ENCODE measurements around the gene TEX13D.
"Not testable (repeated sequence)": the region's sequence is repeated elsewhere in the genome, so short reads cannot be mapped to it uniquely, and the experiment has no call there.

Gene TEX13D

GRCh38 chrX:124332481-124333424 lies at the start of gene TEX13D:
TEX13D (plus strand) TSS chrX:124332660; CDS start chrX:124332918, 258 bp downstream.
- no peak within 1 kb of the TSS for H3K4me3 Mint-ChIP-seq
- no peaks in the 10 kb centered on the region for H3K9me3 Mint-ChIP-seq
- H3K27me3 Mint-ChIP-seq: no peaks in the 10 kb centered on the region
- no peaks in the 10 kb centered on the region for H3K36me3 Mint-ChIP-seq (ENCODE audit: low read depth)
- peaks cover 38% of the 10 kb centered on the region for H3K4me1 Mint-ChIP-seq (ENCODE audit: low read depth)
- H3K27ac Mint-ChIP-seq: no peak within 1 kb of the TSS

- no peaks in the 10 kb centered on the region for H3K9me3 Mint-ChIP-seq
- no peak overlapping the region for H3K4me3 Mint-ChIP-seq
- H3K27me3 Mint-ChIP-seq: no peaks in the 10 kb centered on the region
- H3K27ac Mint-ChIP-seq: no peak overlapping the region
- peaks cover 2% of the 10 kb centered on the region for H3K36me3 Mint-ChIP-seq (ENCODE audit: low read depth)
- peaks cover 6% of the 10 kb centered on the region for H3K4me1 Mint-ChIP-seq (ENCODE audit: low read depth)
Measured at GRCh38 chrX:124289443-124289842, 43.0 kb upstream of the TEX13D start.

GRCh38 chrX:124293810-124294209 lies 38.6 kb upstream of the TEX13D start:
- H3K27ac Mint-ChIP-seq: no peak overlapping the region
- H3K4me1 Mint-ChIP-seq (ENCODE audit: low read depth): peaks cover 21% of the 10 kb centered on the region
- no peaks in the 10 kb centered on the region for H3K27me3 Mint-ChIP-seq
- H3K9me3 Mint-ChIP-seq: no peaks in the 10 kb centered on the region
- no peak overlapping the region for H3K4me3 Mint-ChIP-seq
- peaks cover 6% of the 10 kb centered on the region for H3K36me3 Mint-ChIP-seq (ENCODE audit: low read depth)

GRCh38 chrX:124299323-124299722 lies 33.1 kb upstream of the TEX13D start:
- H3K27me3 Mint-ChIP-seq; H3K9me3 Mint-ChIP-seq; H3K36me3 Mint-ChIP-seq (ENCODE audit: low read depth); H3K4me3 Mint-ChIP-seq: not testable (repeated sequence)
- H3K4me1 Mint-ChIP-seq (ENCODE audit: low read depth): peaks cover 50% of the 10 kb centered on the region
- H3K27ac Mint-ChIP-seq: peak overlapping the region; percentile 87

GRCh38 chrX:124300405-124300804 lies 32.1 kb upstream of the TEX13D start:
- peaks cover 3% of the 10 kb centered on the region for H3K9me3 Mint-ChIP-seq
- H3K4me1 Mint-ChIP-seq (ENCODE audit: low read depth): peaks cover 40% of the 10 kb centered on the region
- H3K27ac Mint-ChIP-seq: peak overlapping the region; percentile 87
- H3K36me3 Mint-ChIP-seq (ENCODE audit: low read depth): no peaks in the 10 kb centered on the region
- peak overlapping the region; percentile 75 for H3K4me3 Mint-ChIP-seq
- no peaks in the 10 kb centered on the region for H3K27me3 Mint-ChIP-seq

- Mint-ChIP-seq H3K27ac (peak overlapping the region; percentile 75), H3K36me3 (ENCODE audit: low read depth) (peaks cover 4% of the 10 kb centered on the region), H3K4me1 (ENCODE audit: low read depth) (peaks cover 21% of the 10 kb centered on the region), H3K9me3 (peaks cover 4% of the 10 kb centered on the region), H3K4me3 (no peak overlapping the region), H3K27me3 (no peaks in the 10 kb centered on the region)
Measured at GRCh38 chrX:124307253-124307907, 25.1 kb upstream of the TEX13D start.

- H3K36me3 Mint-ChIP-seq (ENCODE audit: low read depth): no peaks in the 10 kb centered on the region
- H3K4me1 Mint-ChIP-seq (ENCODE audit: low read depth): peaks cover 17% of the 10 kb centered on the region
- no peaks in the 10 kb centered on the region for H3K9me3 Mint-ChIP-seq
- no peaks in the 10 kb centered on the region for H3K27me3 Mint-ChIP-seq
- no peak overlapping the region for H3K4me3 Mint-ChIP-seq
- no peak overlapping the region for H3K27ac Mint-ChIP-seq
Measured at GRCh38 chrX:124325732-124326131, 6.7 kb upstream of the TEX13D start.

GRCh38 chrX:124328765-124329164 lies 3.7 kb upstream of the TEX13D start:
- H3K27ac Mint-ChIP-seq: no peak overlapping the region
- H3K9me3 Mint-ChIP-seq: no peaks in the 10 kb centered on the region
- no peak overlapping the region for H3K4me3 Mint-ChIP-seq
- peaks cover 20% of the 10 kb centered on the region for H3K4me1 Mint-ChIP-seq (ENCODE audit: low read depth)
- H3K36me3 Mint-ChIP-seq (ENCODE audit: low read depth): no peaks in the 10 kb centered on the region
- no peaks in the 10 kb centered on the region for H3K27me3 Mint-ChIP-seq

GRCh38 chrX:124333862-124334261 lies 1.4 kb downstream of the TEX13D start:
- H3K27me3 Mint-ChIP-seq: no peaks in the 10 kb centered on the region
- no peak overlapping the region for H3K4me3 Mint-ChIP-seq
- no peaks in the 10 kb centered on the region for H3K9me3 Mint-ChIP-seq
- H3K27ac Mint-ChIP-seq: no peak overlapping the region
- peaks cover 34% of the 10 kb centered on the region for H3K4me1 Mint-ChIP-seq (ENCODE audit: low read depth)
- no peaks in the 10 kb centered on the region for H3K36me3 Mint-ChIP-seq (ENCODE audit: low read depth)

- not testable (repeated sequence) for H3K9me3 Mint-ChIP-seq
Measured at GRCh38 chrX:124334555-124334954, 2.1 kb downstream of the TEX13D start.

GRCh38 chrX:124335598-124335997 lies 3.1 kb downstream of the TEX13D start:
- Mint-ChIP-seq H3K9me3 (no peaks in the 10 kb centered on the region), H3K4me3 (no peak overlapping the region), H3K27me3 (no peaks in the 10 kb centered on the region), H3K4me1 (ENCODE audit: low read depth) (peaks cover 37% of the 10 kb centered on the region), H3K36me3 (ENCODE audit: low read depth) (no peaks in the 10 kb centered on the region), H3K27ac (peak overlapping the region; percentile 34)

More at GRCh38 chrX:124334555-124334954, 2.1 kb downstream of the TEX13D start:
- H3K36me3 Mint-ChIP-seq (ENCODE audit: low read depth); H3K27me3 Mint-ChIP-seq; H3K4me3 Mint-ChIP-seq; H3K27ac Mint-ChIP-seq: not testable (repeated sequence)
- peaks cover 33% of the 10 kb centered on the region for H3K4me1 Mint-ChIP-seq (ENCODE audit: low read depth)

GRCh38 chrX:124337916-124338315 lies 5.5 kb downstream of the TEX13D start:
- no peak overlapping the region for H3K27ac Mint-ChIP-seq
- H3K27me3 Mint-ChIP-seq: no peaks in the 10 kb centered on the region
- no peaks in the 10 kb centered on the region for H3K36me3 Mint-ChIP-seq (ENCODE audit: low read depth)
- H3K9me3 Mint-ChIP-seq: no peaks in the 10 kb centered on the region
- peaks cover 57% of the 10 kb centered on the region for H3K4me1 Mint-ChIP-seq (ENCODE audit: low read depth)
- H3K4me3 Mint-ChIP-seq: no peak overlapping the region

GRCh38 chrX:124338733-124339514 lies 6.5 kb downstream of the TEX13D start:
- Mint-ChIP-seq H3K4me3 (no peak overlapping the region), H3K27me3 (no peaks in the 10 kb centered on the region), H3K9me3 (no peaks in the 10 kb centered on the region), H3K27ac (peak overlapping the region; percentile 28), H3K36me3 (ENCODE audit: low read depth) (no peaks in the 10 kb centered on the region), H3K4me1 (ENCODE audit: low read depth) (peaks cover 67% of the 10 kb centered on the region)

GRCh38 chrX:124341396-124342132 lies 9.1 kb downstream of the TEX13D start:
- Mint-ChIP-seq H3K27ac (peak overlapping the region; percentile 95), H3K4me1 (ENCODE audit: low read depth) (peaks cover 76% of the 10 kb centered on the region), H3K27me3 (no peaks in the 10 kb centered on the region), H3K36me3 (ENCODE audit: low read depth) (no peaks in the 10 kb centered on the region), H3K4me3 (peak overlapping the region; percentile 50), H3K9me3 (no peaks in the 10 kb centered on the region)
